K562 (cell line): ENCODE data around the gene NXF3. TPM values are rescaled to one million over a fixed set of nuclear protein-coding genes. Genes with fewer than 3 reads are reported as not detected.

Experiments used
- ARNT ChIP-seq, 2 experiments: fragments of 450-650 bp; IDR thresholded peaks; 2 replicates each; pipeline ENCODE4 v1.6.1; 2016; ENCODE audit warnings: mild to moderate bottlenecking in 1 of 2
- ASH1L ChIP-seq: fragments of 450-650 bp; IDR thresholded peaks from 2 replicates; pipeline ENCODE4 v1.6.1; 2018; ENCODE audit warnings: borderline replicate concordance, mild to moderate bottlenecking, low read depth; ENCODE audit not compliant: partially characterized antibody
- CBX8 ChIP-seq: fragments of 200-600 bp; sonication (generic); IDR thresholded peaks from 2 replicates; pipeline ENCODE4 v1.6.1; 2012; ENCODE audit warnings: borderline replicate concordance, mixed run types, low read depth, mild to moderate bottlenecking, moderate library complexity, mixed read lengths, low read length, control low read depth, inconsistent platforms; ENCODE audit not compliant: poor library complexity, severe bottlenecking; ENCODE audit errors: extremely low read depth
- FOXP1 ChIP-seq: sonication (generic); formaldehyde crosslinking; IDR thresholded peaks from 2 replicates; pipeline ENCODE4 v1.8.0; 2022; ENCODE audit warnings: mild to moderate bottlenecking, missing genetic modification reagents
- HDAC1 ChIP-seq, 2 experiments: fragments of 450-650 bp; IDR thresholded peaks; 2 replicates each; pipeline ENCODE4 v1.6.1; 2016 to 2017; ENCODE audit warnings: inconsistent platforms in 1 of 2, mild to moderate bottlenecking in 1 of 2, moderate library complexity in 1 of 2
- KLF6 ChIP-seq: fragments of 250-450 bp; sonication (Bioruptor Pico); IDR thresholded peaks from 2 replicates; pipeline ENCODE4 v1.4.0; 2020; ENCODE audit warnings: mild to moderate bottlenecking, moderate library complexity, borderline replicate concordance
- MECOM ChIP-seq: fragments of 250-450 bp; sonication (Bioruptor Pico); IDR thresholded peaks from 2 replicates; pipeline ENCODE4 v1.8.0; 2022; ENCODE audit warnings: inconsistent platforms
- NFE2L1 ChIP-seq: fragments of 450-650 bp; IDR thresholded peaks from 2 replicates; pipeline ENCODE4 v1.6.1; 2016; ENCODE audit warnings: missing genetic modification characterization, low read depth, mild to moderate bottlenecking, missing compliant biosample characterization, moderate library complexity, borderline replicate concordance
- NFRKB ChIP-seq: fragments of 450-650 bp; IDR thresholded peaks from 2 replicates; pipeline ENCODE4 v1.6.1; 2016; ENCODE audit warnings: low read depth
- NR4A1 ChIP-seq, 2 experiments: fragments of 250-450 bp in 1 of 2; fragments of 450-650 bp in 1 of 2; sonication (Bioruptor Pico) in 1 of 2; IDR thresholded peaks; 2 replicates each; pipeline versions ENCODE4 v1.4.0 to v1.6.1; 2016 to 2020; ENCODE audit warnings: mild to moderate bottlenecking in 2 of 2, missing compliant biosample characterization in 1 of 2, missing genetic modification characterization in 1 of 2, moderate library complexity in 1 of 2
- RCOR1 ChIP-seq, 2 experiments: IDR thresholded peaks; 2 replicates each; pipeline ENCODE4 v1.6.1; 2012; ENCODE audit warnings: low read depth in 2 of 2, low read length in 2 of 2, borderline replicate concordance in 1 of 2, improper control_type of control experiment in 1 of 2
- TGIF2 ChIP-seq: sonication (generic); formaldehyde crosslinking; IDR thresholded peaks from 2 replicates; pipeline ENCODE4 v1.8.1; 2022; ENCODE audit warnings: mild to moderate bottlenecking, missing genetic modification reagents, moderate library complexity
- polyA plus RNA-seq, 8 experiments: library from polyadenylated mRNA; depleted of rRNA in 4 of 8; stranded (reverse) in 5 of 8; unstranded in 3 of 8; fragments of >200 nt; fragmentation: Nextera tagmentation in 2 of 8; fragmentation: Illumina TruSeq in 1 of 8; extraction: Ambion mirVana in 2 of 8; extraction: Trizol in 1 of 8; gene quantifications; 2 replicates each; pipeline versions ENCODE4 v1.2.1 to v1.2.3, GENCODE V29; 2011 to 2014; ENCODE audit warnings: inconsistent platforms in 1 of 8, missing spikeins in 1 of 8
- total RNA-seq, 7 experiments: library from RNA; depleted of rRNA in 6 of 7; stranded (reverse); fragments of >200 nt in 6 of 7; fragmentation: Illumina TruSeq in 2 of 7; extraction: Trizol in 2 of 7; gene quantifications; 2 replicates each; pipeline versions ENCODE4 v1.2.1 to v1.2.3, GENCODE V29; 2011 to 2021; ENCODE audit warnings: low replicate concordance in 1 of 7
- TF ChIP-seq, protein P1 (sequence below): fragments of 250-450 bp; sonication (Bioruptor Pico); IDR thresholded peaks from 2 replicates; pipeline ENCODE4 v1.4.0; 2020; ENCODE audit warnings: mild to moderate bottlenecking, moderate library complexity, borderline replicate concordance
- TF ChIP-seq, protein P2 (sequence below): sonication (generic); formaldehyde crosslinking; IDR thresholded peaks from 2 replicates; pipeline ENCODE4 v1.8.0; 2022; ENCODE audit warnings: mild to moderate bottlenecking, low read depth, missing genetic modification reagents
- TF ChIP-seq, protein P3 (sequence below): IDR thresholded peaks from 2 replicates; pipeline ENCODE4 v1.6.1; 2012; ENCODE audit warnings: low read depth, low read length, improper control_type of control experiment, borderline replicate concordance
- TF ChIP-seq, protein P4 (sequence below): fragments of 250-450 bp; sonication (Bioruptor Pico); IDR thresholded peaks from 2 replicates; pipeline ENCODE4 v1.4.0; 2020; ENCODE audit warnings: borderline replicate concordance

NXF3 gene
- total and polyA plus RNA-seq, 9 of the 15 experiments (the other 6 are each of a cell fraction or from before 2014, with no cell fraction given): 0.18 to 0.40 (median 0.28) TPM; not detected in 2

DNA sequence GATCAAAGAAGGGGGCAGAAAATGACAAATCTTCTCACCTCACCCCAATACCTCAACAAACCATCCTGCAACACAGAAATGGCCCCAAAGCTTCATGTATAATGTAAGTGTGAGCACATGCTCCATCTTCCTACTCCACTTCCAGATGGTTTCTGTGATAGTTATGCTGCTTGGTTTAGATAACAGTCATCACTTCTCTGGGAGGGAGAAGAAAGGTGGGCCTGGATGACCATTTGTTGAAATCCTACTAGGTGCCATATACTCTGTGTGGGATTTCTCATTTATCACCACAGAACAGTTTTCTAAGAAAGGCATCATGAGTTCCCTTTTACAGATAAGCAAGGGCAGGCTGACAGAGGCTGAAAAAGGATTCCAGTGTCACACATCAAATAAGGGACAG, 31.3 kb upstream of the NXF3 start (continued):
- TF ChIP-seq, protein P1, sequence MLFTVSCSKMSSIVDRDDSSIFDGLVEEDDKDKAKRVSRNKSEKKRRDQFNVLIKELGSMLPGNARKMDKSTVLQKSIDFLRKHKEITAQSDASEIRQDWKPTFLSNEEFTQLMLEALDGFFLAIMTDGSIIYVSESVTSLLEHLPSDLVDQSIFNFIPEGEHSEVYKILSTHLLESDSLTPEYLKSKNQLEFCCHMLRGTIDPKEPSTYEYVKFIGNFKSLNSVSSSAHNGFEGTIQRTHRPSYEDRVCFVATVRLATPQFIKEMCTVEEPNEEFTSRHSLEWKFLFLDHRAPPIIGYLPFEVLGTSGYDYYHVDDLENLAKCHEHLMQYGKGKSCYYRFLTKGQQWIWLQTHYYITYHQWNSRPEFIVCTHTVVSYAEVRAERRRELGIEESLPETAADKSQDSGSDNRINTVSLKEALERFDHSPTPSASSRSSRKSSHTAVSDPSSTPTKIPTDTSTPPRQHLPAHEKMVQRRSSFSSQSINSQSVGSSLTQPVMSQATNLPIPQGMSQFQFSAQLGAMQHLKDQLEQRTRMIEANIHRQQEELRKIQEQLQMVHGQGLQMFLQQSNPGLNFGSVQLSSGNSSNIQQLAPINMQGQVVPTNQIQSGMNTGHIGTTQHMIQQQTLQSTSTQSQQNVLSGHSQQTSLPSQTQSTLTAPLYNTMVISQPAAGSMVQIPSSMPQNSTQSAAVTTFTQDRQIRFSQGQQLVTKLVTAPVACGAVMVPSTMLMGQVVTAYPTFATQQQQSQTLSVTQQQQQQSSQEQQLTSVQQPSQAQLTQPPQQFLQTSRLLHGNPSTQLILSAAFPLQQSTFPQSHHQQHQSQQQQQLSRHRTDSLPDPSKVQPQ (CRISPR knock-in tag): no peak
- TF ChIP-seq, protein P2, sequence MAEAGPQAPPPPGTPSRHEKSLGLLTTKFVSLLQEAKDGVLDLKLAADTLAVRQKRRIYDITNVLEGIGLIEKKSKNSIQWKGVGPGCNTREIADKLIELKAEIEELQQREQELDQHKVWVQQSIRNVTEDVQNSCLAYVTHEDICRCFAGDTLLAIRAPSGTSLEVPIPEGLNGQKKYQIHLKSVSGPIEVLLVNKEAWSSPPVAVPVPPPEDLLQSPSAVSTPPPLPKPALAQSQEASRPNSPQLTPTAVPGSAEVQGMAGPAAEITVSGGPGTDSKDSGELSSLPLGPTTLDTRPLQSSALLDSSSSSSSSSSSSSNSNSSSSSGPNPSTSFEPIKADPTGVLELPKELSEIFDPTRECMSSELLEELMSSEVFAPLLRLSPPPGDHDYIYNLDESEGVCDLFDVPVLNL (CRISPR knock-in tag): no peak
- TF ChIP-seq NFRKB: no peak
- TF ChIP-seq, protein P3, sequence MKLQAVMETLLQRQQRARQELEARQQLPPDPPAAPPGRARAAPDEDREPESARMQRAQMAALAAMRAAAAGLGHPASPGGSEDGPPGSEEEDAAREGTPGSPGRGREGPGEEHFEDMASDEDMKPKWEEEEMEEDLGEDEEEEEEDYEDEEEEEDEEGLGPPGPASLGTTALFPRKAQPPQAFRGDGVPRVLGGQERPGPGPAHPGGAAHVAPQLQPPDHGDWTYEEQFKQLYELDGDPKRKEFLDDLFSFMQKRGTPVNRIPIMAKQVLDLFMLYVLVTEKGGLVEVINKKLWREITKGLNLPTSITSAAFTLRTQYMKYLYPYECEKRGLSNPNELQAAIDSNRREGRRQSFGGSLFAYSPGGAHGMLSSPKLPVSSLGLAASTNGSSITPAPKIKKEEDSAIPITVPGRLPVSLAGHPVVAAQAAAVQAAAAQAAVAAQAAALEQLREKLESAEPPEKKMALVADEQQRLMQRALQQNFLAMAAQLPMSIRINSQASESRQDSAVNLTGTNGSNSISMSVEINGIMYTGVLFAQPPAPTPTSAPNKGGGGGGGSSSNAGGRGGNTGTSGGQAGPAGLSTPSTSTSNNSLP: no peak
- TF ChIP-seq MECOM (CRISPR knock-in tag): no peak
- TF ChIP-seq ASH1L: no peak
- TF ChIP-seq KLF6 (CRISPR knock-in tag): no peak
- 0 out of 4 replicates have a peak, but pooled peaks of 1 of the 2 experiments have one; percentile 54 for TF ChIP-seq HDAC1 (IDR thresholded peaks at IDR 0.05)
- no peak; the same call in 1 of the 2 replicates for TF ChIP-seq NFE2L1 (tag)
- no peak for TF ChIP-seq NR4A1 (CRISPR knock-in tag; IDR thresholded peaks at IDR 0.05)
- no peak; the same call in 1 of the 2 replicates for TF ChIP-seq NR4A1 (tag; IDR thresholded peaks at IDR 0.05)
- no peak for TF ChIP-seq TGIF2 (CRISPR knock-in tag)
- peak in 1 of 2 experiments; percentile 42; a peak in 1 of 4 replicates for TF ChIP-seq ARNT (IDR thresholded peaks at IDR 0.05)
- peak in 1 of 2 experiments; percentile 75; a peak in 3 of 4 replicates for TF ChIP-seq RCOR1 (IDR thresholded peaks at IDR 0.05; ENCODE audit: borderline replicate concordance in 1 of 2, low read depth in 2 of 2, low read length in 2 of 2)
- TF ChIP-seq, protein P4, sequence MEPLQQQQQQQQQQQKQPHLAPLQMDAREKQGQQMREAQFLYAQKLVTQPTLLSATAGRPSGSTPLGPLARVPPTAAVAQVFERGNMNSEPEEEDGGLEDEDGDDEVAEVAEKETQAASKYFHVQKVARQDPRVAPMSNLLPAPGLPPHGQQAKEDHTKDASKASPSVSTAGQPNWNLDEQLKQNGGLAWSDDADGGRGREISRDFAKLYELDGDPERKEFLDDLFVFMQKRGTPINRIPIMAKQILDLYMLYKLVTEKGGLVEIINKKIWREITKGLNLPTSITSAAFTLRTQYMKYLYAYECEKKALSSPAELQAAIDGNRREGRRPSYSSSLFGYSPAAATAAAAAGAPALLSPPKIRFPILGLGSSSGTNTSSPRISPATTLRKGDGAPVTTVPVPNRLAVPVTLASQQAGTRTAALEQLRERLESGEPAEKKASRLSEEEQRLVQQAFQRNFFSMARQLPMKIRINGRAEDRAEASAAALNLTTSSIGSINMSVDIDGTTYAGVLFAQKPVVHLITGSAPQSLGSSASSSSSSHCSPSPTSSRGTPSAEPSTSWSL (CRISPR knock-in tag): no peak
- TF ChIP-seq FOXP1 (CRISPR knock-in tag): no peak
- TF ChIP-seq CBX8: no peak
